SH-SY5Y (cell line): ENCODE data around the gene DZANK1.

ENCODE experiments used
- GATA2 ChIP-seq: IDR thresholded peaks from 2 replicates; pipeline ENCODE4 v1.6.1; 2011; ENCODE audit warnings: mild to moderate bottlenecking, low read depth, low read length
- GATA3 ChIP-seq: IDR thresholded peaks from 2 replicates; pipeline ENCODE4 v1.6.1; 2011; ENCODE audit warnings: low read depth, mild to moderate bottlenecking, low read length, moderate library complexity

DNA sequence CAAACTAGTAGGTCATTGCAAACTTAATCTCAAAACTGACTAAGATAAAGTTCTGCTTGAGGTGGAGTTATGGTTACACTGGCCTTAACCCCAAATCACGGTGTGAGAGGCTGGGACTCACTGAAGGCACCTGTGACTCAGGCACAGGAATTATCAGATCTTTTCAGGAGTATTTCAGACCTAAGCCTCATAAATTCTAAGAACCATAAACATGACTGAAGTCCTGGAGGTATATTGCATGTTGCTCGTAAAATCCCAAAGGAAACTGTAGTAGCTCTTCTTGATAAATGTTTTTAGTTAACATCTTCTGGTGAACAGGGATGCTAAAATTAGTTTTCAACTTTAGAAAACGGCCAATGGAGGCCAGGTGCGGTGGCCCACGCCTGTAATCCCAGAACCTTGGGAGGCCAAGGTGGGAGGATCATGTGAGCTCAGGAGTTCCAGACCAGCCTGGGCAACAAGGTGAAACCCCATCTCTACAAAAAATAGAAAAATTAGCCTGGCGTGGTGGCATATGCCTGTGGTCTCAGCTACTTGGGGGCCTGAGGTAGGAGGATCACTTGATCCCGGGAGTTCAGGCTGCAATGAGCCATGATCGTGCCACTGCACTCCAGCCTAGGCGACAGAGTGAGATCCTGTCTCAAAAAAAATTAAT, 36.5 kb downstream of the DZANK1 start:
- TF ChIP-seq GATA2 (no peak), GATA3 (no peak)
